Panc1 (cell line): ENCODE results near the gene TRIM25. TPM values are rescaled to one million over a fixed set of nuclear protein-coding genes. Genes with fewer than 3 reads are reported as not detected.

ENCODE experiments used
- ATAC-seq: fragments of 200-7000 bp; cut with Tn5 transposase; 2 replicates; pipeline ENCODE4 v1.9.1; 2020; ENCODE audit warnings: mild to moderate bottlenecking, moderate library complexity
- BruUV-seq: library from RNA; stranded (reverse); fragments of 400-500 nt; replicated peaks from 2 replicates; lab custom pipeline; 2021; lab: Mats Ljungman, UMichigan
- CTCF ChIA-PET: fragments of 300-600 bp; sonication (Branson Sonifier 250); formaldehyde crosslinking; loops from one replicate; lab custom pipeline; 2022; ENCODE audit warnings: antibody characterized with exemption; lab: Charles Lee
- POLR2A ChIA-PET: fragments of 300-600 bp; sonication (Branson Sonifier 250); formaldehyde crosslinking; loops from one replicate; lab custom pipeline; 2022; ENCODE audit warnings: antibody characterized with exemption; lab: Charles Lee
- DNase-seq: peaks from one replicate; pipeline ENCODE4 v3.0.0-alpha.2; 2010; ENCODE audit warnings: low read depth, low spot score
- H3K27ac ChIP-seq: 2 replicates; pipeline ENCODE4 v1.5.1; 2011; ENCODE audit warnings: mild to moderate bottlenecking, low read length, inconsistent platforms
- H3K27me3 ChIP-seq: fragments of 200-500 bp; sonication (Bioruptor generic); 2 replicates; pipeline ENCODE4 v1.6.0; 2014; ENCODE audit warnings: low read length, inconsistent platforms; ENCODE audit not compliant: control insufficient read depth, insufficient read depth
- H3K36me3 ChIP-seq: fragments of 200-500 bp; sonication (Bioruptor generic); 2 replicates; pipeline ENCODE4 v1.5.1; 2014; ENCODE audit warnings: inconsistent platforms, mild to moderate bottlenecking, low read length, moderate library complexity; ENCODE audit not compliant: control insufficient read depth, insufficient read depth
- H3K4me1 ChIP-seq: 2 replicates; pipeline ENCODE4 v1.5.1; 2011; ENCODE audit warnings: inconsistent platforms, mild to moderate bottlenecking, low read length, moderate library complexity; ENCODE audit not compliant: control insufficient read depth, insufficient read depth
- H3K4me3 ChIP-seq, 2 experiments: 2 replicates each; pipeline ENCODE4 v1.5.1; 2011 to 2012; ENCODE audit warnings: low read depth in 2 of 2, low read length in 2 of 2, mild to moderate bottlenecking in 2 of 2, inconsistent platforms in 1 of 2, moderate library complexity in 1 of 2
- H3K9me3 ChIP-seq: fragments of 200-500 bp; sonication (Bioruptor generic); 2 replicates; pipeline ENCODE4 v1.5.1; 2014; ENCODE audit warnings: low read depth, mild to moderate bottlenecking, inconsistent platforms, low read length, moderate library complexity; ENCODE audit not compliant: control insufficient read depth, insufficient read depth
- CTCF ChIP-seq: fragments of 450-650 bp; IDR thresholded peaks from 2 replicates; pipeline ENCODE4 v1.5.1; 2017; ENCODE audit warnings: mild to moderate bottlenecking
- POLR2AphosphoS5 ChIP-seq: IDR thresholded peaks from 2 replicates; pipeline ENCODE4 v1.6.1; 2012; ENCODE audit warnings: mild to moderate bottlenecking, low read depth, low read length, moderate library complexity
- REST ChIP-seq, 2 experiments: IDR thresholded peaks; 2 replicates each; pipeline ENCODE4 v1.6.1; 2011 to 2012; ENCODE audit warnings: low read depth in 2 of 2, control low read depth in 1 of 2, low read length in 1 of 2, mild to moderate bottlenecking in 1 of 2, moderate library complexity in 1 of 2; ENCODE audit not compliant: insufficient read depth in 1 of 2
- SIN3A ChIP-seq: IDR thresholded peaks from 2 replicates; pipeline ENCODE4 v1.6.1; 2012; ENCODE audit warnings: low read depth, mild to moderate bottlenecking, low read length, moderate library complexity, borderline replicate concordance; ENCODE audit not compliant: insufficient read depth
- TCF7L2 ChIP-seq: IDR thresholded peaks from 2 replicates; pipeline ENCODE4 v1.6.1; 2011; ENCODE audit warnings: mild to moderate bottlenecking, low read depth, low read length, inconsistent platforms
- in situ Hi-C: cut with HindIII; loops from 2 replicates; pipeline ENCODE4 v1.10.0; 2016; ENCODE audit warnings: low sequenced_read_pairs, low pct_unique_long_range_greater_than_20kb
- intact Hi-C: fragments of 100-400 bp; cut with micrococcal nuclease; formaldehyde crosslinking; loops from one replicate; pipeline ENCODE4 v1.10.0; 2022; ENCODE audit not compliant: unreplicated experiment
- total RNA-seq: library from RNA; stranded (reverse); gene quantifications from one replicate; pipeline ENCODE4 v1.2.1, GENCODE V29; 2021; ENCODE audit not compliant: unreplicated experiment

The TRIM25 gene
- total RNA-seq, 1 experiment from 2014 or later: 73.2 TPM

DNA sequence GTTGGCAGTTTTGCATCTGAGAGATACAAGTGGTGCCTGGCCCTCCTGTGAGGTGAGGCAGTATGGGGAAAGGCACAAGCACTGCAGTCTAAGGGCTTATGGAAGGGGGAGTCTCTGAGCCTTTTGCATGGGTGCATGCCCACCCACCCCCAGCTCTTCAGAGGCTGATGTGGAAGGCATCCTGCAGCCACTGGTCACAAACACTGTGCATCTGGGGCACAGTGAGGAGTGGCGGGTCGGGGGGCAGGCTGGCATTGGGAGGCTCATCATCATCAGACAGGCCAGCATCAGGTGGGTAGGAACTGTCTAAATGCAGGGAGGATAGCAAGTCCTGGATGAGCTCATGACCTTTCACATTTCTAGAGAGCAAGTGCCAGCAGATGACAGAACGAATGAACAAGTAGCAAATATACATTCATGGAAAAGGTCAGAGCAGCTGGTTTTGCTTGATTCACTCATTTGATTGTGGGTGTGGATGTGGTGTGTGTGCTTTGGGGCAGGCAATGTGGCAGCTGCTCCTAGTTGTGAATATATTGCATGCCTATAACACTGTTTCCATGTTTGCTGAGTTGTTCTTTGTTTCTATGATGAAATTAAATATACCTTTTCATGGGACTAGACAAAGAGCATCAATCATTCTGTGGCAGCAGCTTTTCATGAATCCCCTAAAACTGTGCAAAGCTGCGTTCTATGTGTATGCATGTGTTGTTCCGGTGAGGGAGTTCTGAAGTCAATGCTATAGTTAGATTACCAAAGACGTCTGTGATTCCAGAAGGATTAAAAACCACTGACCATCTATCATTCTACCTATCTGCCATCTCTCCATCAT is 29.2 kb downstream of the TRIM25 start:
- H3K4me1 ChIP-seq: no peaks in the 10 kb centered on the region
- no peak for ATAC-seq
- H3K4me3 ChIP-seq: no peak overlapping the region
- no peak overlapping the region for H3K27ac ChIP-seq
- TF ChIP-seq SIN3A: no peak
- TF ChIP-seq POLR2AphosphoS5: no peak
- no peak for TF ChIP-seq TCF7L2
- no peak for TF ChIP-seq CTCF
- no peak for TF ChIP-seq REST (IDR thresholded peaks at IDR 0.05; ENCODE audit: insufficient read depth in 1 of 2, low read depth in 2 of 2, low read length in 1 of 2)
- in situ Hi-C loops: no loop called here
- DNase-seq: no peak
- ChIA-PET POLR2A (no interaction called here), CTCF (no interaction called here)
- intact Hi-C loops: no loop called here
- no peaks in the 10 kb centered on the region for H3K36me3 ChIP-seq
- H3K9me3 ChIP-seq: peaks cover 12% of the 10 kb centered on the region; the same call in 1 of the 2 replicates
- BruUV-seq: no TSS peak
- H3K27me3 ChIP-seq: no peaks in the 10 kb centered on the region

GRCh38 chr17:56883616-56884015 is 30.2 kb downstream of the TRIM25 start:
- Histone ChIP-seq H3K27me3 (no peaks in the 10 kb centered on the region), H3K4me3 (no peak overlapping the region), H3K4me1 (no peaks in the 10 kb centered on the region), H3K27ac (no peak overlapping the region), H3K9me3 (peaks cover 2% of the 10 kb centered on the region; the same call in 1 of the 2 replicates), H3K36me3 (no peaks in the 10 kb centered on the region)
- ATAC-seq (no peak), DNase-seq (no peak)
- TF ChIP-seq TCF7L2 (no peak), POLR2AphosphoS5 (no peak), REST (IDR thresholded peaks at IDR 0.05; ENCODE audit: insufficient read depth in 1 of 2, low read depth in 2 of 2, low read length in 1 of 2) (no peak), SIN3A (no peak), CTCF (no peak)
- ChIA-PET POLR2A (no interaction called here), CTCF (no interaction called here)
- no TSS peak for BruUV-seq
- in situ Hi-C loops: no loop called here
- intact Hi-C loops: no loop called here
